Measurements from ENCODE around the gene ZNF219.

DNA sequence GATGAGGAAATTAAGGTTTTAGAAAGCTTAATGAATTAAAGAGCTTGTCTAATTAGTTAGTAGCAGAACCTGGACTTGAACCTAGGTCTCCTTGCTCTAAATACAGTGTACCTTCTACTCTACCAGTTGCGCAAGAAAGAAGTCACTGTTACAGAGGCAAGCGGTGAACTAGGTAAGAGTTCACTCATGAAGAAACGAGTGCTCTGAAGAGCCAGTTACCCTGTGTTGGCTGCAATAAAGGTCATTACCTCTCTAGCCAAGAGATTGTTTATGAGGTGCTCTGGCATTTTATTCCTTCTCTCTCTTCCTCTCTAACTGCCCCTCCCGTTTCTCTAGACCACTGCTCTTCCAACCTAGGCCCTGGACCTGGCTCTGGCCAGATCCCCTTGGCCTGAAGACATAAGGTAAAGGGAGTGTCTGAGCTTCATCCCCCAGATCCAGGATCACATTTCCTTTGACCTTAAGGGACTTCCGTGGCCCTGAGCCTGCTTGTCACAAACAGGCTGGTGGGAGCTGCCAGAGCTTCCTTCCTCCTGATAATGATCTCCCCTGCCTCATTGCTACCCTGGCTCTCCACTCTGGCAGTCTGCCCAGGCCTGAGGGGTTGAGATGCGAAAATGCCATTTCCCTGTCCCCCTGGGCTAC lies 54.4 kb downstream of the ZNF219 start:
- TF ChIP-seq SUZ12 (IDR thresholded peaks at IDR 0.05; ENCODE audit: extremely low read depth, insufficient read depth, insufficient read length) (no peak), YY1 (IDR thresholded peaks at IDR 0.05; ENCODE audit: insufficient read depth, insufficient read length) (no peak), ZNF274 (IDR thresholded peaks at IDR 0.05; ENCODE audit: low read depth, low read length) (no peak)

All from NT2/D1 (cell line).